GM12892 (cell line): Measurements from ENCODE around the gene PARVG.

ENCODE experiments used
- POLR2A ChIP-seq: IDR thresholded peaks from 2 replicates; pipeline ENCODE4 v1.6.1; 2011; ENCODE audit warnings: low read depth, low read length, control low read depth
- POLR2AphosphoS5 ChIP-seq: IDR thresholded peaks from 2 replicates; pipeline ENCODE4 v1.6.1; 2011; ENCODE audit warnings: low read depth, low read length, control low read depth
- TAF1 ChIP-seq: IDR thresholded peaks from 2 replicates; pipeline ENCODE4 v1.6.1; 2011; ENCODE audit warnings: low read depth, mild to moderate bottlenecking, control low read depth, low read length, borderline replicate concordance

- TF ChIP-seq POLR2AphosphoS5 (no peak; the same call in 1 of the 2 replicates), POLR2A (no peak), TAF1 (no peak)
These were observed 17.2 kb upstream of the PARVG start for GRCh38 chr22:44163536-44163935.
